NCI-H1105 treated with DMSO at 0.1 percent for 48 hours (cell line): ENCODE data around the gene TMPRSS6.

Experiments used
- DNase-seq: peaks from one replicate; lab custom pipeline; 2025; lab: John Stamatoyannopoulos, UW

TMPRSS6 gene

DNA sequence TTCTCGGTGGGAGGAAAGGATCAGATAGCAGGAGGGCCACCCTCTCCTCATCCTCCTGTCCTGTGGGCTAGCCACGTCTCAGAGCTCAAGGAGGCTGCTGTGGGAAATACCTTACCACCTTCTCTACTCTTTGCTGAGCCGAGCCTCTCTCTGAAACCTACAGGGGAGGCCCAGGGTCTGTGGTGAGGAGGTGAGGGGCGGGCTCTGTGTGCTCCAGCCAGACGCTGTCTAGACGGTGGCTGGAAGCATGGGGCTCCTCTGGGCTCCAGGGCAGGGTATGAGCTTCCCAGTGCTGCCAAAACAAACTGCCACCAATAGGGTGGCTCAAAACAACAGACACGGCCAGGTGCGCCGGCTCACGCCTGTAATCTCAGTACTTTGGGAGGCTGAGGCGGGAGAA lies 5.5 kb upstream of the TMPRSS6 start:
- DNase-seq, result no peak

- no peak for DNase-seq
Observed at GRCh38 chr22:37113757-37114156, 4.2 kb upstream of the TMPRSS6 start.

DNA sequence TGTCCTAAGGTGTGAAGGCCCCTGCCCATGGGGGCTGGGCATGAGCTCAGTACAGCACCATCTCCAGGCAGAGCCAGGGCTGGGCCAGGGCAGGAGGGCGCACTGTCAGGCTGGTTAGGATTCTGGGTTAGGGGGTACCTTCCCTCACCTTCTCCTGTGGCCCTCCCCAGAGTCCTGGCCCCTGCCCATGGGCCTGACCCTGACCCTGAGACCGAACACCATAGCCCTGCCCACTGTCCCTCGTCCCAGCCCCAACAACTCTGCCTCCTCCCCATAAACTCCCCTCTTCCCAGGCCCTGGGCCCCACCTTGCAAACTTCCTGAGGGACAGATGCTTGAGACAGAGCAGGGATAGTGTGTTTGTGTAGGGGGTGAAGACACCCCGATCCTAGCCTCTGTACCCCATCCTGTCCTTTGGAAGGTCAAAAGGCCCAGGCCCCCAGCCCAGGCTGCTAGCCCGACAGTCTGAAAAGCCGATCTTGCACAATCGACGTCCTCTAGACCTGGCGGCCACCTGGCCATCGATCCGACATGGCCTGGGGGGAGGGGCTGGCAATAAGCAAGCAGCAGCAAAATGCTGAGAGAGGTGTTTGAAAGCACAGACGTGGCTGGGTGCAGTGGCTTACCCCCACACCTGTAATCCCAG lies 2.7 kb upstream of the TMPRSS6 start:
- DNase-seq, result no peak

GRCh38 chr22:37111156-37111717 lies 1.7 kb upstream of the TMPRSS6 start:
- no peak for DNase-seq

DNA sequence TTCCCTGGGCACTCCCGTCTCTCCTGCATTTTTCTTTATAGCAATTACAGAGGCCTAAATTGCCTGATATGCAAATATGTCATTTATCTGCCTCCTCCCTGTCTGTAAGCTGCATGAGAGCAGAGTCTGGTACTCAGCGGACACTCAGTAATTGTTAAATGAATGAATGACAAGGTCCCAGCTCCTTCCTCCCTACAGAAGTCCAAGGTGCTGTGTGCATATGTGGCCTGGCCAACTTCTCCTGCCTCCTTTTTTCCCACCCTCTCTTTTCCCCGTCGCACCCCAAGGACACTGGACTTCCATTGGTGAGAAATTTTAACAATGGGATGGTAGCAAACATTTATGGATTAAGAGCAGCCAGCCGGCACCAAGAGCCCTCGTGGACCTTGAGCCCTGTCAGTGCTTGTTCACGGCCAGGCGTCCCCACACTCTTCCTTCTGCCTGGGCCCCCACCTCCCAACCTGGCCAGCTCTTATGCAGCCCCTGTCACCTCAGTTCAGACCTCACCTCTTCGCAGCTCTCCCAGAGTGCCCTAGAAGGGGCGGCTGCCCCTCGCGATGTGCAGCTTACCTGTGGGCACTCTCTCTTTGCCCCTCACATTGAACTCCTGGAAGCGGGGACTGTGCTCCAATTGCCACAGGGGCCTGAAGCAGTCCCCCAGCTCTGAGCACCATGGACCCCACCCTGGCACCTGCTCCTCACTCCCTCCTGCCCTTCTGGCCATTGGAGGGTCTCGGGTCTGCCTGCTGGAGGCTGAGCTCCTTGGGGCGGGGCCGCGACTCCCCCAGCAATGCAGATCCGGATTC lies 1.5 kb downstream of the TMPRSS6 start:
- no peak for DNase-seq

DNA sequence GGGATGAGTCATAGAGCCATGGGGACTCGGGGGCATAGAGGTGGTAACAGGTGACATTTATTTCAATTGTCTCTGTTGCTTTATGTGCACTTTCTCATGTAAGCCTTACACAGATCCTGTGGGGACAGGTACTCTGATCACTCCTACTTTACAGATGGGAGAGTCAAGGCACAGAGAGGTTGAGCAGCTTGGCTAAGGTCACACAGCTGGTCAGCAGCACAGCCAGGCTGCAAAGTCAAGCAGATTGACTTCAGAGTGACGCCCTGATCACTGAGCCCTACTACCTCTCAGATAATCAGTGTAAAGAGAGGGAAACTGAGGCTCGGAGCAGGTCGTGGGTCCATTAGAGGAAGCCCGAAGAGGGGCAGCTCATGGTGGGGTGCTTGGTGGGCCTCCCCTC lies 3.5 kb downstream of the TMPRSS6 start:
- DNase-seq, result no peak

- DNase-seq, result no peak
Observed at GRCh38 chr22:37105154-37105553, 4.4 kb downstream of the TMPRSS6 start.

DNA sequence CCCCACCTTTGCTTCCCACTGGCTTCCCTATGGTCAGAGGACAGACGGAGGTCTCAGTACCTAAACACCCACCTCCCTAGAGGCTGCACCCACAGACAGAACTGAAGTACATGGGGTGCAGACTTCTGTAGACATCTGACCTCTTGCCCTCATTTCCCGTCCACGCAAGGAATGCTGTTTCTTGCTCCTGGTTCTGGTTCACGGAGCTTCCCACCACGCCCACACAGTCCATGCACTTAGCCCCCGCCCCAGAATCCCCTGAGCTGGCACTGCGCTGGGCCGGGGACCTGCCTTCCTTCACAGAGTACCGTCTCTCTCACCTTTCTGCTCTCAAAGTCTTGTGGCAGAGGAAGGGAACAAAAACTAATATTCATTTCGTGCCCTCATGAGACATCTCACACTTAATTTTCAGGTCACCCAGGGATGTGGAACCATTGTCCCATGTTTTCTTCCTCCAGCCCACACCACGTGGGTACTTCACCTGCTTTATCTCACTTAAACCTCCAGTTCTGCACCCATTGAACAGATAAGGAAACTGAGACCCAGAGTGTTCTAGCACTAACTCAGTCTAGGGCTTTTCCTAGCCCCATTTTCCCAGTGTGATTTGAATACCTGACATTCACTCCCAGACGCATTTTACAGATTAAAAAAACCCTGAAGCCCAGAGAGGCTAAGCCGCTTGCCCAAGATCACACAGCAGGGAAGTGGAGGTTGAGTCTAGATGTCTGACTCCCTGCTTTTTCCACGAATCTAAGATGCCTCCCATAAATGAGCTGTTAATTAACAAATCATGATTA lies 5.7 kb downstream of the TMPRSS6 start:
- no peak for DNase-seq

DNA sequence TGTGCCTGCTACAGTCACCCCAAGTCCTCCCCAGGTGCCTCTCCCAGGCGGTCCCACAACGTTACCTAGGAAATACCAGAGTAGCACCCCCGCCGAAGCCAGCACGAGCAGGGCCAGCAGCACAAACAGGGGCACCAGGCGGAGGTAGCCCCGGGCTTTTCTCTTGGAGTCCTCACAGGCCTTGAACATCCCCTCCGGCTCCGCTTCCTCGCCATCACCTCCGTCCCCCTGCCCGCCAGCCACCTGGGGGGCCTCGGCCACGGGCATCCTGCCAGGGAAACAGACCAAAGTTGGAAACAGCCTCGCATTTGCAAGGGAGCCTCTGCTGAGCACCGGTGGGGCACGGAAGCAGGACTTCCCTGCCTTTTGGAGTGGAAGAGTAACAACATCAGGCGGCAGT lies 6.4 kb downstream of the TMPRSS6 start:
- DNase-seq, result no peak

DNA sequence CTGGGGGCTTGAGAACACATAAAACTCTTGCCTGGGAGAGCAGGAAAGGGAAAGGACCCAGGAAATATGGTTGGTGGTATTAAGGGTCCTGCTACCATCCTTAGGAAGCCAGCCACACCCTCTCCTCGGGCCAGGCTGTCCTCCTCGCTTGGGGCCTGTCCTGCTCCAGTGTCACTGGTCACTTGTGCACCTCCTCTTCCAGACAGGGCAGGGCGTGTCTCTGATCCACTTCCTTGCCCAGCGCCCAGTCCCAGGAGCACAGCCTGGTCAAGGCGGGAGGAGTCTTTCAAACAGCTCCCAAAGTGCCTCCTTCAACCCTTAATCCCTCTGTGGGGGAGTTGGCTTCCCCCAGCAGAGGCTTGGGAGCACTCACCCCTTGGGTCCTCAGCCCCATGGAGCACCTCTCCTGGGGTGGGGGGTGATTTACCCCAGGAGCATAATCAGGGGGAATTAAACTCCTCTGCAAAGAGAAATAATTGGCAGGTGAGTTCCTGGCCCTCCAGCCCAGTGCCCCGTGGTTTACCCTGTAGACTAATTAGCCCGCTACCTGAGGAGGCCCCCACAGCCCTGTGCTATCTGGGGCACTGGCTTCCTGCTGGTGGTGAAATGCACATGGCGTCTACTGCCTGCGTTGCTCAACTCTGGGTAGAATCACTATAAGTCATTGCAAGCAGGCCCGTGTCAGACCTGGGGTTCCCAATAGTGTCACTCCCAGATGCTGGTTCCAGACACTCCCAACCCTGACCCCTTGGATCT lies 8.0 kb downstream of the TMPRSS6 start:
- no peak for DNase-seq

- DNase-seq, result no peak
Observed at GRCh38 chr22:37100589-37101127, 8.9 kb downstream of the TMPRSS6 start.

DNA sequence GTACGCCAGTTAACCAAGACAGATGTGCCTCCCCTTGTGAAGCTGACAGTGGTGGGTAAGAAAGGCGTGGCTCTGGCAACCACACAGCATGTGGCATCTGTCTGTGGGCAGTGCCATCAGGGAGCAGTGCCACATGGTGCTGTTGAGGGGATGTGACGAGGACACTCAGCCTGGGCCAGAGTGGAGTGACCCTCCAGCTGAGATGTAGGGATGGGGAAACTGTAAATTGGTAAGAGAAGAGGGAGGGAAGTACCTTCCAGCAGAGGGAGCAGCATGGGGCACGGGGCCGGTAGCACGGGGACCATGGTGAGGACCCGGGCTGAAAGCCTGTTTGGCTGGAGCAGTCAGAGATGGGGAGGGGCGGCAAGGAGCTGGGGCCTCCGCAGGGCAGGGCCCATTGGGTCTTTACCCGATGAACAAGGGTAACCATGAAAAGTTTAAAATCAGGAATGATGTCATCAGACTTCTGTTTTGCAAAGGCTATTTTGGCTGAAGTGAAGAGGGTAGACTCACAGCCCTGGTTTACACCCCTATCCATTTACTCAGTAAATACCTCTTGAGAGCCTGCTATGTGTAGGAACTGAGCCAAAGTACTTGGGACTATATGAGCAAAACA lies 10.4 kb downstream of the TMPRSS6 start:
- DNase-seq, result no peak

DNA sequence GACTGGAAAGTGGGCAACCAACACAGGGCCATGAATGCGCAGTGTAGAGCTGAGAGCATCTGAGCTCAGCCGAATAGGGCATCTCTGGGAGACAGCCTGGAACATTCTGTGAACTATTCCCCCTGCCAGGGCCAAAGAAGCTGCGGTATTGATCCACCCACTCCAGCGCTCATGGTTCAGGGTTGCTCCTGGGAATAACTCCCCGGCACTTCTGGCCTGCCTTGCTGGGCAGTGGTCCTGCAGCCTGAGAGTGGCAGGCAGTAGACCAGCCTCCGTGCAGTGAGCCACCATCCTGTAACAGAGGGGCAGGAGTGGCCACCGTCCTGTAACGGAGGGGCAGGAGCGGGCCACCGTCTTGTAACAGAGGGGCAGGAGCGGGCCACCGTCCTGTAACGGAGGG lies 12.2 kb downstream of the TMPRSS6 start:
- no peak for DNase-seq

- no peak for DNase-seq
Observed at GRCh38 chr22:37095113-37095512, 14.4 kb downstream of the TMPRSS6 start.

DNA sequence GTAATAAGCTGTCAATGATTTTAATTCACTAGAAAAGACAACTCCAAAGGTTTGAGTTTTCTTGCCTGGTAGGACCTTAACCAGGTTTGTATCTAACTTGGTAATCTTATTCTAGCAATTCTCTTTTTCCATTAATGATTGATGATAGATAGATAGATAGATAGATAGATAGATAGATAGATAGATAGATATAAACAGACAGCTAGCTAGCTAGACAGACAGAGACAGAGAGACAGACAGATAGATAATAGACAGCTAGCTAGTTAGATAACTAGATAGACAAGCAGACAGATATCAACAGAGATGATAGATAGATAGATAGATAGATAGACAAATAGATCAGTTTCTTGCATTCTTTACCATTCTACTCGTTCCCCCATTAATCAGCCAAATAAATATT lies 15.3 kb downstream of the TMPRSS6 start:
- no peak for DNase-seq

GRCh38 chr22:37092997-37093396 lies 16.5 kb downstream of the TMPRSS6 start:
- DNase-seq, result no peak

- no peak for DNase-seq
Observed at GRCh38 chr22:37091994-37092393, 17.5 kb downstream of the TMPRSS6 start.

GRCh38 chr22:37090920-37091695 lies 18.4 kb downstream of the TMPRSS6 start:
- DNase-seq, result no peak

GRCh38 chr22:37089434-37089833 lies 20.1 kb downstream of the TMPRSS6 start:
- no peak for DNase-seq

DNA sequence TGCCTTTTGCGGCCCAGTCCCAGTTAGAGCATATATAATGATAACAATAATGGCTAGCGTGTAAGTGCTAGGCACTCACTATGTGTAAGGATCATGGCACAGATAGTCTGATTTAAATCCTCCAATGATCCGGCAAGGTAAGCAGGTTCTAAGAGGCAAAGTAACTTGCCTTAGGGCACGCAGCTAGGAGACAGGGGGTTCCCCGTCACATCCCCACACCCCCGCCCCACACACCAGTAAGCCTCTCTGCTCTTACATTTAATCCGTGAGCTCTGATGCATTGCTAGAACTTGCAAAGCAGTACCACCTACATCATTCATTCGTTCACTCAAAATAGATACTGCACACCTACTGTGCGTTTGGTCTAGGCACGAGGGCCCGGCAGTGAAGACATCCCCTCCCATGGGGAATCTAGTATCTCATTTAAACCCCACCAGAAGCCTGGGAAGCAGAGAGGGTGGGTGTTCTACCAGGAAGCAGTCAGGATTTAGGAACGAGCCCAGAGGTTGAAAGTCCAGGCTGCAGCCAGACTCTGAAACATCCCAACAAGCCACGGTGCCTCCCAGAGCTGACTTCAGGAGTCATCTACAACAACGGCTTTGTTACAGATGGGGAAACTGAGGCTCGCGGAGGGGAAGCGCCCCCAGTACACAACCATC lies 20.6 kb downstream of the TMPRSS6 start:
- no peak for DNase-seq
